KOPT-K1 (cell line): Measurements from ENCODE around the gene DHRS4.

Experiments
- H3K27ac ChIP-seq: fragments of 200-600 bp; sonication (generic); 2 replicates; pipeline ENCODE4 v1.5.1; 2016; ENCODE audit warnings: antibody characterized with exemption, mild to moderate bottlenecking, low read depth, low read length; ENCODE audit not compliant: poor library complexity, severe bottlenecking
- H3K36me3 ChIP-seq: fragments of 200-600 bp; sonication (generic); 2 replicates; pipeline ENCODE4 v1.5.1; 2017; ENCODE audit warnings: antibody characterized with exemption, mild to moderate bottlenecking, low read length, moderate library complexity; ENCODE audit not compliant: insufficient read depth
- H3K9me3 ChIP-seq: fragments of 200-600 bp; sonication (generic); 2 replicates; pipeline ENCODE4 v1.5.1; 2017; ENCODE audit warnings: antibody characterized with exemption, low read length, mild to moderate bottlenecking; ENCODE audit not compliant: insufficient read depth, poor library complexity, severe bottlenecking

Gene DHRS4

GRCh38 chr14:23953464-23954278, at the start of gene DHRS4:
DHRS4 (plus strand) TSS chr14:23953770; CDS start chr14:23953789, 19 bp downstream.
- peak within 1 kb of the TSS; percentile 79 for H3K27ac ChIP-seq

GRCh38 chr14:23910101-23910875, 43.3 kb upstream of the DHRS4 start:
- no peaks in the 10 kb centered on the region for H3K9me3 ChIP-seq
- no peaks in the 10 kb centered on the region for H3K36me3 ChIP-seq
- no peak overlapping the region for H3K27ac ChIP-seq

More at GRCh38 chr14:23953464-23954278, at the start of gene DHRS4:
- Histone ChIP-seq H3K9me3 (peaks cover 14% of the 10 kb centered on the region), H3K36me3 (no peaks in the 10 kb centered on the region; the same call in 1 of the 2 replicates)

GRCh38 chr14:23910876-23911210, 42.7 kb upstream of the DHRS4 start:
- H3K36me3 ChIP-seq: no peaks in the 10 kb centered on the region
- no peak overlapping the region for H3K27ac ChIP-seq
- H3K9me3 ChIP-seq: no peaks in the 10 kb centered on the region

- H3K36me3 ChIP-seq: no peaks in the 10 kb centered on the region
- peaks cover 18% of the 10 kb centered on the region for H3K9me3 ChIP-seq
- no peak overlapping the region for H3K27ac ChIP-seq
Observed at GRCh38 chr14:23915559-23915958, 38.0 kb upstream of the DHRS4 start.

- Histone ChIP-seq H3K27ac (no peak overlapping the region), H3K36me3 (no peaks in the 10 kb centered on the region), H3K9me3 (peaks cover 18% of the 10 kb centered on the region)
Observed at GRCh38 chr14:23916004-23916403, 37.6 kb upstream of the DHRS4 start.

- Histone ChIP-seq H3K9me3 (peaks cover 18% of the 10 kb centered on the region), H3K27ac (no peak overlapping the region), H3K36me3 (no peaks in the 10 kb centered on the region)
Observed at GRCh38 chr14:23916446-23916845, 37.1 kb upstream of the DHRS4 start.

- peaks cover 10% of the 10 kb centered on the region for H3K9me3 ChIP-seq
- H3K36me3 ChIP-seq: no peaks in the 10 kb centered on the region
- H3K27ac ChIP-seq: no peak overlapping the region
Observed at GRCh38 chr14:23922545-23922944, 31.0 kb upstream of the DHRS4 start.

- no peaks in the 10 kb centered on the region for H3K36me3 ChIP-seq
- no peak overlapping the region for H3K27ac ChIP-seq
- no peaks in the 10 kb centered on the region for H3K9me3 ChIP-seq
Observed at GRCh38 chr14:23925523-23926075, 28.0 kb upstream of the DHRS4 start.

GRCh38 chr14:23926543-23926942, 27.0 kb upstream of the DHRS4 start:
- Histone ChIP-seq H3K36me3 (no peaks in the 10 kb centered on the region), H3K27ac (no peak overlapping the region), H3K9me3 (no peaks in the 10 kb centered on the region)

GRCh38 chr14:23929136-23929535, 24.4 kb upstream of the DHRS4 start:
- H3K9me3 ChIP-seq: no peaks in the 10 kb centered on the region
- H3K27ac ChIP-seq: no peak overlapping the region
- H3K36me3 ChIP-seq: no peaks in the 10 kb centered on the region

- Histone ChIP-seq H3K27ac (no peak overlapping the region), H3K9me3 (no peaks in the 10 kb centered on the region)
Observed at GRCh38 chr14:23929822-23930294, 23.7 kb upstream of the DHRS4 start.

GRCh38 chr14:23930742-23931141, 22.8 kb upstream of the DHRS4 start:
- Histone ChIP-seq H3K9me3 (no peaks in the 10 kb centered on the region), H3K36me3 (no peaks in the 10 kb centered on the region)

More at GRCh38 chr14:23929822-23930294, 23.7 kb upstream of the DHRS4 start:
- no peaks in the 10 kb centered on the region for H3K36me3 ChIP-seq

GRCh38 chr14:23931721-23932289, 21.8 kb upstream of the DHRS4 start:
- Histone ChIP-seq H3K27ac (no peak overlapping the region), H3K9me3 (no peaks in the 10 kb centered on the region), H3K36me3 (no peaks in the 10 kb centered on the region)

More at GRCh38 chr14:23930742-23931141, 22.8 kb upstream of the DHRS4 start:
- H3K27ac ChIP-seq: no peak overlapping the region

GRCh38 chr14:23932639-23933038, 20.9 kb upstream of the DHRS4 start:
- Histone ChIP-seq H3K27ac (no peak overlapping the region), H3K9me3 (no peaks in the 10 kb centered on the region), H3K36me3 (no peaks in the 10 kb centered on the region)
